T-cell (primary cell): ENCODE data around the gene MRPL20. TPM values are rescaled to one million over a fixed set of nuclear protein-coding genes. Genes with fewer than 3 reads are reported as not detected.
"Not testable (repeated sequence)": the region's sequence is repeated elsewhere in the genome, so short reads cannot be mapped to it uniquely, and the experiment has no call there.

Experiments
- ATAC-seq, 4 experiments: fragments of 200-7000 bp in 3 of 4; fragments of 150-1000 bp in 1 of 4; cut with Tn5 transposase; replicated peaks in 1 of 4; 1 replicate in 3 of 4; 2 replicates in 1 of 4; pipeline ENCODE4 v1.10.0; 2021; ENCODE audit warnings: moderate library complexity in 3 of 4, mild to moderate bottlenecking in 2 of 4, moderate number of reproducible peaks in 1 of 4
- CTCF ChIA-PET, 2 donors: fragments of 300-600 bp; sonication (Branson Sonifier 250); formaldehyde crosslinking; loops; one replicate each; lab custom pipeline; 2022; ENCODE audit warnings: antibody characterized with exemption in 2 of 2; lab: Charles Lee
- POLR2A ChIA-PET, 2 donors: fragments of 300-600 bp; sonication (Branson Sonifier 250); formaldehyde crosslinking; loops; one replicate each; lab custom pipeline; 2022; ENCODE audit warnings: antibody characterized with exemption in 2 of 2; lab: Charles Lee
- DNase-seq, 35 experiments: peaks; one replicate each; pipeline versions ENCODE4 v3.0.0 to v3.0.0-alpha.2; 2013 to 2023
- H3K27ac ChIP-seq: one replicate; pipeline ENCODE4 v1.5.1; 2013; ENCODE audit warnings: low read length
- H3K27me3 ChIP-seq, 2 experiments: replicated peaks in 1 of 2; 1 replicate in 1 of 2; 2 replicates in 1 of 2; pipeline versions ENCODE4 v1.6.1 to v1.7.0; 2013; ENCODE audit warnings: low read length in 1 of 2, mixed read lengths in 1 of 2; ENCODE audit not compliant: control insufficient read depth in 2 of 2, insufficient read depth in 2 of 2; ENCODE audit errors: extremely low read depth in 1 of 2
- H3K36me3 ChIP-seq, 2 donors: 1 replicate in 1 of 2; 2 replicates in 1 of 2; pipeline versions ENCODE4 v1.6.1 to v1.7.0; 2013; ENCODE audit warnings: low read length in 1 of 2; ENCODE audit not compliant: control insufficient read depth in 2 of 2, insufficient read depth in 1 of 2; ENCODE audit errors: extremely low read depth in 1 of 2
- H3K4me1 ChIP-seq, 2 experiments: 1 replicate in 1 of 2; 2 replicates in 1 of 2; pipeline versions ENCODE4 v1.6.1 to v1.7.0; 2013; ENCODE audit warnings: low read length in 2 of 2, mixed read lengths in 1 of 2; ENCODE audit not compliant: insufficient read depth in 2 of 2, control insufficient read depth in 1 of 2; ENCODE audit errors: extremely low read depth in 1 of 2
- H3K4me3 ChIP-seq, 2 donors: 1 replicate in 1 of 2; 2 replicates in 1 of 2; pipeline versions ENCODE4 v1.5.1 to v1.7.0; 2013; ENCODE audit warnings: mild to moderate bottlenecking in 2 of 2, low read length in 1 of 2, moderate library complexity in 1 of 2; ENCODE audit not compliant: control insufficient read depth in 1 of 2; ENCODE audit errors: extremely low read depth in 1 of 2
- H3K9me3 ChIP-seq: 2 replicates; pipeline ENCODE4 v1.7.0; 2013
- H3K27ac Mint-ChIP-seq, 2 donors: one replicate each; pipeline ENCODE4 v1.8.0; 2020 to 2021; ENCODE audit warnings: mild to moderate bottlenecking in 2 of 2, mixed read lengths in 2 of 2
- H3K27me3 Mint-ChIP-seq, 2 donors: one replicate each; pipeline ENCODE4 v1.8.0; 2021 to 2022; ENCODE audit warnings: mixed read lengths in 2 of 2
- H3K36me3 Mint-ChIP-seq: one replicate; pipeline ENCODE4 v1.8.0; 2021; ENCODE audit warnings: mixed read lengths
- H3K4me1 Mint-ChIP-seq, 3 donors: one replicate each; pipeline ENCODE4 v1.8.0; 2020 to 2022; ENCODE audit warnings: mixed read lengths in 3 of 3, mild to moderate bottlenecking in 1 of 3
- H3K4me3 Mint-ChIP-seq, 3 donors: one replicate each; pipeline ENCODE4 v1.8.0; 2020 to 2022; ENCODE audit warnings: mild to moderate bottlenecking in 3 of 3, mixed read lengths in 3 of 3, moderate library complexity in 3 of 3
- H3K9me3 Mint-ChIP-seq, 3 donors: one replicate each; pipeline ENCODE4 v1.8.0; 2020 to 2022; ENCODE audit warnings: mixed read lengths in 3 of 3
- WGBS: methylation state at CpG from one replicate; pipeline ENCODE4 v1.1.5; 2013; ENCODE audit warnings: missing lambda C conversion rate; ENCODE audit not compliant: insufficient coverage; 5-methylcytosine and 5-hydroxymethylcytosine counted together
- total RNA-seq, 35 experiments: library from RNA in 6 of 35; stranded (reverse) in 6 of 35; fragments of 120-200 nt in 1 of 35; gene quantifications; one replicate each; pipeline versions ENCODE4 v1.2.1 to v1.2.4 and lab custom pipeline; 2013 to 2026

The MRPL20 gene
- total RNA-seq, 5 donors from 2014 or later (not counting 1 experiment from before 2014, with no cell fraction given): 106 to 123 (median 114) TPM

DNA sequence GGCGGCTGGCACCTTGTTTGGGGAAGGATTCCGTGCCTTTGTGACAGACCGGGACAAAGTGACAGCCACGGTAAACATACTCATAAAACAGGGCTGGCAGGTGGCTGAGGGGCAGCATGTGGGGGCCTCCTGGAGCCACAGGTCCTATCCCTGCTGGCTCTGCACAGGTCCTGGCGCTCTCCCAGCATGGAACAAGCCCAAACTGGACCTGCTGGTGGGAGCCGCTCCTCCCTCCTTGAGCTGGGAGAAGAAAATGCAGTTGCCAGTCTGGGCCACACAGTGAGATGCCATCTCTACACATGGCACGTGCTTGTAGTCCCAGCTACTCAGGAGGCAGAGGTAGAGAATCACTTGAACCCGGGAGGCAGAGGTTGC lies 45.3 kb upstream of the MRPL20 start:
- CTCF ChIA-PET, H3K27me3 ChIP-seq, H3K4me3 ChIP-seq, H3K4me1 Mint-ChIP-seq, H3K9me3 Mint-ChIP-seq, H3K4me1 ChIP-seq, ATAC-seq, H3K27ac ChIP-seq, H3K36me3 Mint-ChIP-seq, DNase-seq, H3K27me3 Mint-ChIP-seq, H3K4me3 Mint-ChIP-seq, H3K36me3 ChIP-seq, H3K9me3 ChIP-seq, POLR2A ChIA-PET, H3K27ac Mint-ChIP-seq: not testable (repeated sequence)
- 83% methylated on average over 7 of the region's 8 CpGs for WGBS

DNA sequence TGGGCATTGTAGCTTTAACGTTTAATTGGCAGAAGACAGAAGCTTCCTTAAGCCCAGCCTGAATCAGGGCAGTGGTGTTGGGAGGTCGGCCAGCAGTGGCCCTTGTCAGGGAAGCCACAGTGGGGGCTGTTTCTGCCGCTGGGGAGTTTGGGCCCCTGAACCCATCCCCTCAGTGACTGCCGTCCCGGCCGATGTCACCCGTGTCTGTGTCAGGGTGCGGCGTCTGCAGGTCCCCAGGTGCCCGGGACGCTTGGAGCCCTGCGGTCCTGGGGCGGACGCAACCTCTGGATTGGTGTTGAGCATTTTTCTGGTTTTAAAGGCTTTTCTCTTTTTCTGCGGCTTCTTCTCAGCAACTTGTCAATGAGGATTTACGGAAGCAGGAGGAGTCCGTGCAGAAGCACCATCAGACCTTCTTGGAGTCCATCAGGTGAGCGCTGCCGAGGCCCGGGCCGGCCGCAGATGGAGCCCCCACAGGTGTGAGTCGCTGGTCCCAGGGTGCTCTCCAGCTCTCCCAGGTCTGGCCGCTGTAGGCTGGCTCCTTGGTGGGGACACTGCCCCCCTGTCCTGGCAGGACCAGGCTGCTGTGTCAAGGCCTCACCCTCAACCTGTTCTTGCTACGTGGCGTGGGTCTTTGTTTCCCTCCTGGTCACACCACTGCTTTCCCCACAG lies 44.7 kb upstream of the MRPL20 start:
- no peaks in the 10 kb centered on the region for H3K36me3 ChIP-seq
- Mint-ChIP-seq H3K4me3 (no peak overlapping the region), H3K36me3 (no peaks in the 10 kb centered on the region), H3K27me3 (no peaks in the 10 kb centered on the region), H3K9me3 (no peaks in the 10 kb centered on the region), H3K27ac (no peak overlapping the region), H3K4me1 (no peaks in the 10 kb centered on the region)
- H3K27me3 ChIP-seq: peaks cover 0 to 7% of the 10 kb centered on the region in 2 experiments
- no peaks in the 10 kb centered on the region for H3K9me3 ChIP-seq
- WGBS: 85% methylated on average over 26 of the region's 26 CpGs
- no peak overlapping the region for H3K27ac ChIP-seq
- POLR2A ChIA-PET: no interaction called here
- CTCF ChIA-PET: interaction anchor here in 1 of 2 donors (0.6 kb wide), 1 partner anchor 26 kb away, joined by 7 read pairs; no protein-coding TSS in a partner anchor
- H3K4me1 ChIP-seq: no peaks in the 10 kb centered on the region
- ATAC-seq (no peak), DNase-seq (no peak)
- no peak overlapping the region for H3K4me3 ChIP-seq

GRCh38 chr1:1450616-1451015 lies 43.5 kb upstream of the MRPL20 start:
- H3K36me3 Mint-ChIP-seq, H3K4me3 ChIP-seq, H3K4me1 Mint-ChIP-seq, H3K27ac ChIP-seq, H3K27me3 Mint-ChIP-seq, CTCF ChIA-PET, H3K27ac Mint-ChIP-seq, DNase-seq, H3K9me3 ChIP-seq, H3K4me1 ChIP-seq, H3K9me3 Mint-ChIP-seq, H3K36me3 ChIP-seq, H3K4me3 Mint-ChIP-seq, H3K27me3 ChIP-seq, ATAC-seq: not testable (repeated sequence)
- POLR2A ChIA-PET: interaction anchor here in 1 of 2 donors (0.5 to 0.9 kb wide), 2 partner anchors 9 to 462 kb away, joined by 3 to 4 read pairs; no protein-coding TSS in a partner anchor
- WGBS: 82% methylated on average over 16 of the region's 22 CpGs

DNA sequence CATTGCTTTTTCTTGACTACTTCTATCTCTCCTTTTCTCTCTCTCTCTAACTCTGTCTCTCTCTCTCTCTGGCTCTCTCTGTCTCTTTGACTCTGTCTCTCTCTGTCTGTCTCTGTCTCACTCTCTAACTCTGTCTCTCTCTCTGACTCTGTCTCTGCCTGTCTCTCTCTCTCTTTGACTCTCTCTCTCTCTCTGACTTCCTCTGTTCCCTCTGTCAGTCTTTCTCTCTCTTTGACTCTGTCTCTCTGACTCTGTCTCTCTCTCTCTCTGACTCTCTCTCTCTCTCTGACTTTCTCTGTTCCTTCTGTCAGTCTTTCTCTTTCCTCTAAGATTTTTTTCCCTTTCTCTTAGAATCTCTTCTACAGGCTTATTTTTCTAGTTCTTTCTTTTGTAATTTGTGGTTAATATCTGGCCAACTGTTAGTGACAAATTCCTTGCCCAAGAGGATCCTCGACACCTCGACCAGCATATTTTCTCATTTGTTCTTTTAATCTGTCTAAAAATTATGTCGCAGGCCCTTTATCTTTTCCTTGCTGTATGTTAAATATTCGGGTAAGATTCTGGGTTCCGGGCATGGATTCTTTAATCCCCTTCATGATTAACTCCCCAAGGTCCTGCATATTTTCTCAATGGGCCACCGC lies 42.1 kb upstream of the MRPL20 start, which contains the start of gene ATAD3C:
Gene ATAD3C, plus strand, starts transcription at position 591 of the 641 bp plus-strand sequence. CDS start 995 bp downstream, outside the sequence.
- H3K27ac ChIP-seq: no peak within 1 kb of the TSS
- Mint-ChIP-seq H3K27ac (no peak within 1 kb of the TSS), H3K9me3 (no peaks in the 10 kb centered on the region), H3K4me1 (no peaks in the 10 kb centered on the region), H3K36me3 (no peaks in the 10 kb centered on the region), H3K4me3 (no peak within 1 kb of the TSS), H3K27me3 (peaks cover 0 to under 1% of the 10 kb centered on the region in 2 donors)
- H3K4me1 ChIP-seq: no peaks in the 10 kb centered on the region
- no peak within 1 kb of the TSS for H3K4me3 ChIP-seq
- ChIA-PET CTCF (no interaction called here), POLR2A (no interaction called here)
- peaks cover 0 to 7% of the 10 kb centered on the region in 2 experiments for H3K27me3 ChIP-seq
- DNase-seq (no peak), ATAC-seq (no peak)
- H3K9me3 ChIP-seq: no peaks in the 10 kb centered on the region
- no CpG with 5 or more reads among the region's 6 CpGs for WGBS
- no peaks in the 10 kb centered on the region for H3K36me3 ChIP-seq

DNA sequence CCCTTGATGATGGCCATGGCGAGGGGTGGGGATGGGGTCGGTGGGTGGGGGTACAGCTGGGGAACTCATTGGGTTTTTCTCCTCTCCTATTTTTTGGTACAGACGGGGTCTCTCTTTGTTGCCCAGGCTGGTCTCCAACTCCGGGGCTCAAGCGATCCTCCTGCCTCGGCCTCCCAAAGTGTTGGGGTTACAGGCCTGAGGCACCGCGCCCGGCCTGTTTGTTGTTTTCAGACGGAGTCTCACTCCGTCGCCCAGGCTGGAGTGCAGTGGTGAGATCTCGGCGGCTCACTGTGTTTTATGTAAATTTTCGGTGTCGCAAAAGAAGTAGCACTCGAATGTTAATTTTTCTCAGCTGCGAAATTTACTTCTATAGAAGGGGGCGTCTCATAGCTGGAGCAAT lies 39.5 kb upstream of the MRPL20 start:
- CTCF ChIA-PET, H3K4me1 Mint-ChIP-seq: not testable (repeated sequence)

GRCh38 chr1:1442069-1442770 lies 35.1 kb upstream of the MRPL20 start:
- ChIA-PET CTCF (no interaction called here), POLR2A (interaction anchor here in 1 of 2 donors (1.0 kb wide), 1 partner anchor 9 kb away, joined by 4 read pairs; no protein-coding TSS in a partner anchor)
- DNase-seq: no peak
- Mint-ChIP-seq H3K27ac (no peak overlapping the region), H3K9me3 (no peaks in the 10 kb centered on the region), H3K4me1 (peaks cover 0 to 3% (median 0%) of the 10 kb centered on the region in 3 donors), H3K36me3 (no peaks in the 10 kb centered on the region), H3K27me3 (peaks cover 0 to 20% of the 10 kb centered on the region in 2 donors), H3K4me3 (no peak overlapping the region)
- Histone ChIP-seq H3K9me3 (no peaks in the 10 kb centered on the region), H3K36me3 (no peaks in the 10 kb centered on the region), H3K4me3 (no peak overlapping the region), H3K27ac (no peak overlapping the region), H3K4me1 (peaks cover 0 to 11% of the 10 kb centered on the region in 2 experiments), H3K27me3 (peaks cover 0 to 38% of the 10 kb centered on the region in 2 experiments)
- 87% methylated on average over 26 of the region's 32 CpGs for WGBS
- ATAC-seq: no peak

More for the DNA sequence above, 39.5 kb upstream of the MRPL20 start:
- H3K27me3 ChIP-seq, H3K4me3 Mint-ChIP-seq, H3K9me3 Mint-ChIP-seq, H3K27ac ChIP-seq, H3K36me3 Mint-ChIP-seq, H3K4me1 ChIP-seq, DNase-seq, POLR2A ChIA-PET, H3K27me3 Mint-ChIP-seq, H3K27ac Mint-ChIP-seq, H3K36me3 ChIP-seq, ATAC-seq, H3K9me3 ChIP-seq, H3K4me3 ChIP-seq: not testable (repeated sequence)
- no CpG with 5 or more reads among the region's 19 CpGs for WGBS
